NCI-H510A (cell line): ENCODE data around the gene GCN1.

Source experiments
- DNase-seq: peaks from one replicate; lab custom pipeline; 2025; lab: John Stamatoyannopoulos, UW

The GCN1 gene

DNA sequence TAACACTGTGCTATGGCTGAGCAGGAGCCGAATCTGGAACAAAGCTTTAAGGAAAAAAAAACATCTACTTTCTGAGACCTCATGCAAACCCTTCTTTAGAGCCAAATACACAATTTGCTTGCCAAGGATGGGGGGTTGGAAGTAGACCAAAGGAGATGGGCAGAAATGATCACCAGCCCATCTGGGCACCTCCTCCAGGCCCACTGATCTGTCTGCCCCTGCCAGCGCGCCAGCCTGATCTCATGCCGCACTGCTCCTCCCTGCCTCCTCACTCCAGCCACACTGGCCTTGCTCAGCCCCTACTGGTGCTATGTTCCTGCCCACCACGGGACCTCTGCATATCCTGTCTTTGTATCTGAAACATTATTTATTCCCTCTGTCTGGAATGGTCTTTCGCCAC, 53.2 kb downstream of the GCN1 start:
- DNase-seq, result no peak

DNA sequence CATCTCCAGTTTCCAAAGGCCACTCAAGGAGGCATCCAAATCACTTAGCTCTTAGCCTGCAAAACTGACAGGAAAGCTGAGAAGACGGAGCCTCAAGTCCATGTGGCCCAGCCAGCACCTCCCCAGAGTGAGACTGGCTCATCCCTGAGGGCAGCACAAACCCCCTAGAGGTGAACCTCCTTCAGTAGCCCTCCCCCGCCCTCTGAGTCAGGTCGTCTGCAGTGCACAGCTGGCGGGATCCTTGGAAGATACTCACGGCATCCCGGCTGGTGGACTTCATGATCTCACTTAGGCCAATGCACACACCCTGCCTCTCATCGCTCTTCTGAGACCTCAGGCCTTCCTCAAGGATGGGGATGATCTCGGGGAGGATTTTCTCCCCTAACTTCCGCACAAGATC, 53.9 kb downstream of the GCN1 start:
- DNase-seq, result no peak

DNA sequence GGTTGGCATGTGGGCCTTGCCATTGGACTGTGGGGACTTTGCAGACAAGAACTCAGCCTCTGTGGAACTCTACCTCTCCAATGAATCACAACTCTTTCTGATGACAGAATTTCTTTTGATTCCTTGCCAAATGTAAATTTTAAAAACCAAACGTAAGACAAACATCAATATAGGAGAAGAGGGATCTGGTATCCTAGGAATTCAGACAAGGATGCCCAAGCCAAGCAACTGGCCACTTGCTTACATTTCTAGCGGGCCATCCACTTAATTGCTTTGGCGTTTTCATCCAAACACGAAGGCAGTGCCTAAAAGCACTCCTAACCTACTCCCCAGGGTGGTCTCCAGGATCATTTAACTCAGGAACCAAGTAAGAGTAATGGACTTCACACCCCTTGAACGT, 54.6 kb downstream of the GCN1 start:
- no peak for DNase-seq

DNA sequence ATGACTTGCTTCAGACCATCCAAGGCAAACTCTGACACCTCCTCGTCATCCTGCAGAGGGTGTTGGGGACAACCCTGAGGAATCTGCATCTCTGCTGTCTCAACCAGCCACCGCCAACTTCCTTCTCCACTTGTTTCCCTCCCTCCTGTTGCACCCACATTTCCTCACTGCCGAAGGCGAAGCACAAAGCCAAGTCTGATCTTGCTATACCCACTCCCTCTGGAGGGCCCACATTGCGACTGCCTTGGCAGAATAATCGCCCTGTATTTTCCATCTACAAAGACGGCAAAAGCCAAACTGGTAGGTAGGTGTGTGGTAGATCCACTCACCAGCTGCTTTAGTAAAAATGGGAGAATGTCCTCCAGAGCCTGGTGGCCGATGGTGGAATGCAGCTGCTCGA, 56.1 kb downstream of the GCN1 start:
- no peak for DNase-seq

DNA sequence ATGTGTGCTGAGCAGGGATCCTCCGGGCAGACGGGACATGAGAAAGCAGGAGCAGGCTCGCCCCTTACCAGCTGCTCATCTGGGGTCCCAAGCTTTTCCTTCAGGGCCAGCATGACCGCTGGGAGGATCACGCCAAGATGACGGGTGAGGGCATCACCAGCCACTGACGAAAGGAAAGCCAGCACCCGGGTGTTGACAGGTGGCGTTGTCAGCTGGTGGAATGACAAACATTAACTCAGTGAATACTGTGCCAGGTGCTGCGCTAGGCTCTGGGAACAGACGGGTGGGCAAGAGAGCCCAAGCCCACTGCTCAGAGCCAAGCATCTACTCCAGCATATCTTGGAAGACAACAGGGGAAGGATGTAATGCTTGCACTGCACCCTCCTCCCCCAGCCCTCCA, 56.7 kb downstream of the GCN1 start:
- no peak for DNase-seq

DNA sequence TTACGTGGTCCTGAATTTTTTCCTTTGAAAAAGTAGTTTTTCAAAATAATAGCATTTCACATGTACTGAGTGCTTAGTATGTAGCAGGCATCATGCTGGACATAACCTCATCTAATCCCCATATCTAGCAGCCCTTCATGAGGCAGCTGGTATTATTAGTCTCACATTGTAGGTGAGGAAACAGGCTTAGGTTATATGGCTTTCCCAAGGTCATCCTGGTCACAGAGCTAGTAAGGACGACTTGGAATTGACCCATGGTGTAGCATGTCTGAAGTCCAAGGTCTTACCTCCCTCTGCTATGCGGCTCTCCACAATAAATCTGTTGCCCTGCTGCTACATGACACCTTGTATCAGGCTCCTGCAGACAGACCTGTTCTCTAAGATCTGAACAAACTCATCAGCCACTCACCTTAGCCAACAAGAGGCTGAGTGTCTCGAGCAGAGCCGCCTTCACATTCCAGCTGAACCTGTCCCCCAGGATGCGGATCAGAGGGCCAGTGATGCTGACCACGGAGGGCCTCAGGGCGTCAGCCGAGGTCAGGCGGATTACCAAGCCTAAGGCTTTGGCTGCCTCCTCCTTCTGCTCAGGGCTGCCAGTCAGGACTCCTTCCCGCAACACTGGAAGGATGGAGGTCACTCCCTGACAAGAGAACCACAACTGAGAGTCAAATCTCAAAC, 58.3 kb downstream of the GCN1 start:
- DNase-seq, result no peak

DNA sequence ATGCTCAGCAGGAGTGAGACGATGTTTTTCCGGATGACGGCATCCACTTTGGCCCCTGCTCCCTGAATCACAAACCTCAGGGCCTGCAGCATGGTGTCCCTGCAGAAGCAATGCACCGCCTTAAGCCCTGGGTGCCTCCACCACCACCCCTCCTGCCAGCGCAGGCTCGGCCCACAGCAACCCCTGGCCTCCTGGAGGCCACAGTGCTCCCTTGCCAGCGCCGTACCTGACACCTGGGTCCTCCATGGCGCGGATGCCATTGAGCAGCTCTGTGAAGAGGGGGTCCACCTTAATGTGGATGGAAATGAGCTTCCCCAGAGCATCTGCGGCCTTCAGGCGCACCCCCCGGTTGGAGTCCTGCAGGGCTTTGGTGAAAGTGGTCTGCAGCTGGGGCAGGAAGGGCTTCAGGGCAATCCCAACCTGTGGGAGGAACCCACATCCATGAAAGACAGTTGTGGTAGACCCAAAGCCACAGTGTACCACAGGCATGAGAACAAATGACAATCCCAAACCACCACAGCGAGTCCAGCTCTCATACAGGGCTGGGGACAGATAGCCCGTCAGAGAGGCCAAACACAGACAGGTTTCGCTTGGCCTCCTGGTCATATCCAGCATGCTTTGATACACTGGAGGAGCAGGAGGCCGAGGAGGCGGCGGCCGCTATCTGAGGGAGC, 60.1 kb downstream of the GCN1 start:
- no peak for DNase-seq

DNA sequence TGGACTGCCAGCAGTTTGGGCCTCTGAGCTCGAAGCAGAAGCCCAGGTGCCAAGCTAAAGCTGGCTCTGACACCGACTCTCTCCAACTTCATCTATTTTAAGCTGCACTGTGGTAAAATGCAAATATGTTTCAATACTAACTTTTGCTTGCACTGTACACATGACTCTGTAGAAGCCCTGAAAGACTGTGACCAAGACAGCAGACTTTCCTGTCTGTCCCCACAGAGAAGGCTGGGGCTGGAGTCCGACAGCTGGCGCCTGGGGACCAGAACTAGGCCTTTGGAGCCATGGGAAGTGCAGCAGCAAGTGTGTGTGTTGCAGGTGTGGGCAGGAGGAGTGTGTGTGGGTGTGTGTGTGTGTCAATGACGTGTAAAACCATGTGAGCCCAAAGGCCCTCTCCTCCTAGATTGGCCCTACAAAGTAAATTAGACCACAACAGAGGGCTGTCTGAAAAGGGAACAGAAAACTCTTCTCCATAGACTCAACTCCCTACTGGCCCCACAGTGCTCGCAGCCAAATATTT, 61.6 kb downstream of the GCN1 start:
- DNase-seq, result no peak

DNA sequence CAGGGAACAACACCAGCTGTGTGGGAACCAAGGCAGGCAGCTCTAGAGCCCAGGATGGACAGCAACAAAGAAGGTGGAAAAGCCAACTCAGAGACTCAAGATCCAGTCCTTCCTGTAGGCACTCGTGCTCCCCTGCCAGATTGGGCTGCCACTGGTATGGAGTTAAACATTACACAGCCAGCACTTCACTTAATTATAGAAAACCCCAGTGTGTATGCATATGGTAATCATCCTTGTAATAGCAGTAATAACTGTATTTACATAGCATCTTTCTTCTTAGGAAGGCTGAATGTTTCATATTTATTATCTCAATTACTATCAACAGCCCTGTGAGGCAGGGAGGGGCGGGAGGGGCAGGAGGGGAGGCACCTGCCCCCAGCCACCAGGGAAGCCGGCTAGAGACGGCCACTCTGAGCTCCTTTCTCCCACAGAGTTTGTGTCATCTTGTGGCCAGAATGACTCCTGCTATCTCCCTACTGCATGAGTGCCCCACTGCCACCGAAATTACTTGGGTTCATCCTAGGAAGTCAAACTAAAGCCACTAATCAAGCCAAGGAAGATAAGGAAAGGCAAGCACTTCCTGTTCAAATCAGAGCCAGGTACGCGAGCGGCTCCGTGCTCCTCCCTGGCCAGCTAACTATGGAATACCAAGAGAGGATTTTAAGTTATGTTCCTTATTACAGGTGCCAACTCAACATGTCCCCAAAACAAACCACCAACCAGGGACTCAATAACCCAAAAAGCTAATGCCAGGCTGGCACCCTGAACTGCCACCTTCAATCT, 62.3 kb downstream of the GCN1 start:
- DNase-seq, result no peak

DNA sequence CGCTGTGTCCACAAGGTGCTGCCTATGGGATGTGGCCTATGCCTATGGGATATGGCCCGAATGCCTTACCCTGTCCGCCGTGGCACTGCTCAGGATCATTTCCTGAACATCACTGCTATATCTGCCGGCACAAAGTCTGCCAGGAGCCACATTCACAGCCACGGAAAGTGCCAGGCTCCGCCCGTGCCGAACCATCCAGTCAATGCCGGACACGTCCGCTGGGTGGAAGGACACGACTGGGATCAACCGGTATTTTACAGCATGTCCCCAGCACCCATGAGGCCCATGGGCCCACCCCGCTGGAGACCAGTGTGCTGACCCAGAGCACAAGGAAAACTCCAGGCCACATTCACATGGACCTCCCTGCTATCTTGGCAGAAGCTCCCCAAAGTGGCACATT, 63.4 kb downstream of the GCN1 start:
- no peak for DNase-seq

DNA sequence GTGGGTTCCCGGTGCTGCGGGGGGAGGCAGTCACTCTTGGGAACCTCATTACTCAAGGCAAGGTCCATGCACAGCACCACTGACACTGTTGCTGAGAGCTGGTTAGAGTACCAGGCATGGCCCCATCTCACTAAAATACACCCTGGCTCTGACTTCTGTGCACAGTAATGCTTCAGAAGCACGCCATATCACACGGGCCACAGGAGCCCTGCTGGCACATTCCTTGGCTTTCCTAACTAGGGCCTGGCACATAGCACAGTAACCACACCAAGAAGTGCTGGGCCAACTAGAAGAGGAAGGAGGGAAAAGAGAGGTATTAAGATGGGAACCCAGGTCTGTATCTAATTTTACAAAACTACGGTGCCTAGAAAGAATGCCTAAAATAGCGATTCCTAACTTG, 64.5 kb downstream of the GCN1 start:
- DNase-seq, result no peak

DNA sequence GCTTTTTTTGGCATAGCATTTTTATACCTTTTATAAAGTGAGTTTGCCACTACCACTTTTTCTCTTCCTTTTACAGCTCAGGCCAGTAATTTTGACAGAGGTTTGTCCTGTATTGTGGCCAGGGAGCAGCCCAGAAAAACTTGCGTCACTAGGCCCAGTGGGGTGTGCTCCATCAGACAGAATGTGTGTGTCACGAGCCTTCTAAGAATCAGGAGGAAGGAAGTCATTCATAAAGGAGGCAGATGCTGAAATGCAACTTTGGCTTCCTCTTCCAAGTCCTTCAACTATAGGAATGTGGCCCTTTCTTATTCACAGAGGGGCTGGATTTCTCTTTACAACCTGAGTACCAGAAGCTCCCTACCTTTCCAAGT, 67.9 kb downstream of the GCN1 start:
- DNase-seq, result no peak

DNA sequence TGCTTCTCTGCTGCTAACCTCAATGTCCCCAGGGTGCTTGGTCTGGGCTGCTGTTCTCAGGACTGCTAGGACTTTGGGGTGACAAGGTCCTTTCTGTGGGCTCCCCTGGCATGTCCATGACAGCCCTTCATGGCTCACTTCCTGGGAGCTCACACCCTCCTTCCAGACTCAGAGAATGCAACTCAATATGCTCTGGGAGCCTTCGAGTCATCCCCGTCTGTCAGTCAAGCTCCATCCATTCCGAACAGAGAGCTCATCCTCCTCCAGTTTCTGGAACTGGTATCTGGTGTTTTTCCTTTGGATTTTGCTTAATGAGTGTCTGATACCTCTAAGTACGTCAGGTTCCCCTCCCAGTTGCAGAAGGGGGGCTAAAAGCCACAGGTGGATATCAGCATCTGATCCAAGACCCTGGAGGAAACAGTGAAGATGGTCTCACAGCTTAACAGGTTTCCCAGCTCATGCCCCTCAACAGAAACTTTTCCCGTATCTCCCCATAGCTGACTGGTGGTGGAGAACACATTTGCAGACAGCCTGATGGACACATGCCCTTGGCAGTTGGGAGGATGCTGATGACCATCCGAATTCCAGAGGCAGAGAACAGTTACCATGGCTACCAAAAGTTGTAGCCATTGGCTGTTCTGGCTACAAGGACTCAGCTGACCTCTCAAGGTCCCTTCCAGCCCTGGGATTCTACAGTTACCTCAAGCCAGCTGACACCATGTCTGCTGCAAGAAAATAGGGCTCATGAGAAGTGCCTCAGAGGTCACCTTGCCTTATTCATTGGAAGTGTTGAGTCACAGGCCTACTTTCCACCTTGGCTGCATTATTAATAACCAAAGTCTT, 68.5 kb downstream of the GCN1 start:
- no peak for DNase-seq

DNA sequence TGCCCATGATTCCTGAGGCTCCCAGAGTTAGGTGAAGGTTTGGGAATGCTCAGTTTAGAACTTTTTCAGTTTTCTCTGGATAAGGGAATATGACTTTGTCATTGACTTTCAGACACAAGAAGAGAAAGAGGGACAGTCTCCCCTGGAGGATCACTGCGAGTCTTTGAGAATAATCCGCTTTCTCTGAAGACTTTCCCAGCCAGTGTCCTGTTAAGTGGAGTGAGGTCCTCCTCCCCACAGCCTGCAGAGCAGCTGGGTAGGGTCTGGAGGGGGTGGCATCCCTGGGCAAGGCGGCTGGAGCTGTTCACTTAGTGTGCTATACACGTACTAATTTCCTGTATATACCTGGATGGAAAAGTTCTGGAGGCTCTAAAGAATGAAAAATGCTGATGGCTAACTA, 69.5 kb downstream of the GCN1 start:
- DNase-seq, result no peak

DNA sequence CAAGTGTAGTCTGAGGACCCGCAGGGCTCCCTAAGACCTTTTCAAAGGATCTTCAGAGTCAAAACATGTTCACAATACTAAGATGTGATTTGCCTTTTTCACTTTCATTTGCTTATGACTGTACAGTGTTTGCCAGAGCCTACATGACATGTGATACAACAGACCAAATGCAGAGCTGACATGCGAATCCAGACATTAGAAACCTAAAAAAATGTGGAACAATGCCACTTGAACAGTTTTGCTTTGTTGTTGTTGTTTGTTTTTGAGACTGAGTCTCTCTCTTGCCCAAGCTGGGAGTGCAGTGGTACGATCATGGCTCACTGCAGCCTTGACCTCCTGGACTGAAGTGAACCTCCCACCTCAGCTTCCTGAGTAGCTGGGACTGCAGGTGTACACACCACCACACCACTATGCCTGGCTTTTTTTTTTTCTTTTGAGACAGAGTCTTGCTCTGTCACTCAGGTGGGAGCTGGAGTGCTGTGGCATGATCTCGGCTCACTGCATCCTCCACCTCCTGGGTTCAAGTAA, 72.7 kb downstream of the GCN1 start:
- no peak for DNase-seq

DNA sequence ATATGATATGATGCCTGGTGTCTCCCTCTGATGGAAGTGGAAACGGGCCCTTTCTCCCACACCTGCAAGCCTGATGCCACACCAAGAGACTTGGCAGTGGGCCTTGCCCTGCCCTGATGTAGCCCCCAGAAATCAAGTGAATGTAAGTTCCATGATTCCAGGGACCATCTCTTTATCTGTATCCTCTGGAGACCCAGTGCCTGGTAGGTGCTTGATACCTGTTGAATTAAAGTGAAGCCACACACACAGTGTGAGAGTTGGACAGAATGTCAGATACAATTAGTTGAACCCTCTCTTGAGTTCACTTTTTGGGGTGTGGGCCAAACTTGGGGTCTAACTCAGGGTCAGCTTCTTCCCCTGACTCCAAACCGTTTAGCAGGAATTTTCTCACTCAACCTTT, 73.2 kb downstream of the GCN1 start:
- DNase-seq, result no peak

DNA sequence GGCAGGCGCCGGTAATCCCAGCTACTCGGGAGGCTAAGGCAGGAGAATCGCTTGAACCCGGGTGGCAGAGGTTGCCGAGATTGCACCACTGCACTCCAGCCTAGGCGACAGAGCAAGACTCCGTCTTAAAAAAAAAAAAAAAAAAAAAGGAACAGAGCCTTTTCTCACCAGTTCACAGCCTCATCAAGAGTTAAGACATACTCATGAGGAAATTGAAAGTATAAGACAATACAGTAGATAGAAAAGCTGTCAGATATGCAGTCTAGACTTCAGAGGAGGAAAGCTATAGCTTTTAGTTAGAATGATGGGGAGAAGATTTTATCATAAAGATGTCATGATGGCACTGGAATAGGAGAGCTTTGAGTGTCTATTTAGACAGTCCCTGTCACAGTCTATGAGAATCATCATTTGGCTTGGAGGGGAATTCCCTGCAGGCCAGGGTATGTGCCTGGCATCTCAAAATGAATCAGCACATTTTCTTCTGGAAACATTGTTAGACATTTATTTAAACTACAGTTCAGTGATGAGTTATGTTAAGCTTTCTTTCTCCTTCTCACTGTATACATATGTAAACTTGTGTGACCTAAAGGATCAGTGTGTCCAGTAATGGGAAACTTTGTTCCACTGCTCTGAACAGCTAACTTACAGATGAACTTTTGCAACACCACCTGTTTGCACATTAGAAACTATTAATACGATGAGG, 75.1 kb downstream of the GCN1 start:
- no peak for DNase-seq

DNA sequence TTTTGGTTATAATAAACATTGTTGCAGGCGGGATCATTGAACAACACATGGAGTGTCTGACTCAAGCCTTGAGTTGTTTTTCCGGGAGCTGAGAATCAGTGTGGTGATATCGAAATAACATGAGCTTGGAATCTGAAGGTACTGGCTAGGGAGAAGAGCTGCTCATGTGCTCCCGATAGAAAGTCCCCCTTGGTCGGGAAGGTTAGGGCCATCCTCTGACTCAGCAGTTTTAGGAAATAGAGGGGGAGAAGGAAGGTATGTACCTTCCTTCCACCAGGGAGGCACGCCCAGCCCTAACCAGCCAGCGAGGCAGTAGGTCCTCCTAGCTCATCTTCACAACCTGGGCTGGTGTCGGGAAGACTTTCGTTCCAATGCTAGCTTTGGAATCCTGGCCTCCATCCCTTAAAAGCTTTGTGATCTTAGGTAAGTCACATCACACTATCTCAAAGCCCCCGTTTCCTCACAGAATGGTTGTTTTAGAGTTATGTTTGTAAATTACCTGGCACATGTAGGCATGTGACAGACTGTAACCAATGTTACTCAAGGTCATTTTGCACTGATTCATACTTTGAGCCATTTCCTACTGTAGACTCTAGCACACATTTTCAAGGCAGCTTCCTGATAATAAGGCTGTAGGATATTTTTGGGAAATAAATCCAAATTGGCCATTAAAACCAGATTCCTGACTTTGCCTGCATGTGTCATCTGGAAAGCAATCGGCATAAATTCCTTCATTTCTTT, 76.0 kb downstream of the GCN1 start:
- DNase-seq, result no peak

DNA sequence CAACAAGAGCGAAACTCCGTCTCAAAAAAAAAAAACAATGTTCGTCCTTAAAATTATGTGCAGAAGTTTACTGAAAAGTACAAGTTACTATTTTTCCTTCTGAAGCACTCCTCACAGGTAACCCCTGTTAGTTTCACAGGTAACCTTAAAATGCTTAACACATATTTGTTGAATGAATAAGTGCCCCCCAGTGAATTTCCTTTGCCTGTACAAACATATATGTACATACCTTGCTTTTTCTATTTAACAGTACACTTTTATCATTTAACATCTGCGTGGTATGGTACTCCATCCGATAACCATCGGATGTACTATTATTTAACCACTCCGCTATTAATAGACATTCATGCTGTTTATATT, 76.6 kb downstream of the GCN1 start:
- no peak for DNase-seq

DNA sequence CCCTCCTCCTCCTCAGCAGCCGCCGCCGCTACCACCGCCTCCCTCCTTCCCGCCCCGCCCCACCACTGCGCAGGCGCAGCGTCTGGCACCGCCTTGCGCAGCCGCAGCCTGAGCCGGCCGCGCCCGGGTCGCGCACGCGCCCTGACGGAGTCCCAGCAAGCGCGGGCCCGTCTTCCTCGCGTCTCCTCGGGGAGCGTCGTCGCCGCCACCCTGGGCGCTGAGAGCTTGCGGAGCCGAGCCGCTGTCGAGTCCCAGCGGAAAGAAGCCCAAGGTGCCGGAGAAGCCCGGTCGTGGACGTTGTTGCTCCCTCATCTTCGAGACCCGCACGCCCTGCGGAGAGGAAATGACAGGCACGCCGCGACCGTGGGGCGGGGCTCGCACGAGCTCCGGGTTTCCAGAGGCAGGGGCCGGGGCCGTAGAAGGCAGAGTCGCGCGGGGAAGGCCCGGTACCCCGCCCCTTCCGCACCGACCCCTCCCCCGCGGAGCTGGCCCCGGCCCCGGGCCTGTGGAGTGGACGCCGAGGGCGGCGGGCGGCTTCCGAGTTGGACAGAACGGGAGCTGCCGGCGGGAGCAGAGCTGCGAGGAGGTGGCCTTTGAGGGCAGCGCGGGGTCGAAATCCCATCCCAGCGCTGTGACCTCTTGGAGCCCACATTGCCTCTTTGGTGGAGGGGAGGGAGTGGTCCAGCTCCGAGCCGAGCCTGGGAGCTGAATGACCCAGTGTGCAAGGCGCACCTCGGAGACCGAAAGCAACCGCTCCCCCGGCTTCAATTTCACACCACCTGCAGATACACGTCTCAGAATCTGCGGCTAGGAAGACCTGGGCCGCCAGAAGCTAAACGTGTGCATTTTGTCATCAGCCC, 77.5 kb downstream of the GCN1 start:
- peak; percentile 90 for DNase-seq
